Measurements from ENCODE around the gene IL1R1.

Gene IL1R1

DNA sequence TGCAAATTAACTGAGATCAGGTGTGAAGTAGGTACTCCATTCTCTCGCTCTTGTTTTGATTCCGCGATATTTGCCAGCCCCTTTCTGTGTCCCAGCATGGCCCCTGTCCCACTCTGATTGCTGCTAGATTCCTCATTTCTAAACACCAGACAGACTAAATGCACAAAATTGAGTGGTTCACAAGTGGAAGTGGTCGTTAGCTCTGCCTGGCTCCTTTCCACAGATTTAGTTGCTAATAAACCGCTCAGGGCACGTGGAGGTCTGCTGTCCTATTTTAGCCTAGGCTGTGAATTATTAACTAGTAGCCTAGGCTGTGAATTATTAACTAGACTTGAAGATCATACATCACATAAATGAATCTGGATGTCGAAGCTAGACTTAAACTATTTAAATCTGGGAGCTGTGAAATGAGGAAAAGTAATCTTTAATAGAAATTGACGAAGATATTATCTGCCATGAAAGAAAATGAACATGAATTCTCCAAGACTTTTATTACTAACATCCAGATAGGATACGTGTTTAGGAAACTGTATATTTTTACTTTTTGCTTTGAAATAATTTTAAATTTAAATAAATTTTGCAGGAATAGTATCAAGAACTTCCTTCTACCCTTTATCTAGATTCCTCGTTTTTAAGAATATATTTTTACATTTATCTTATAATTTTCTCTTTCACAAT, 48.0 kb downstream of the IL1R1 start:
- Histone ChIP-seq H4K8ac (ENCODE audit: low read depth, low read length) (no peak overlapping the region), H2BK120ac (ENCODE audit: low read depth, low read length) (no peak overlapping the region), H3K9me3 (replicated peaks in 1 of 2; ENCODE audit: control insufficient read depth in 2 of 2, insufficient read depth in 1 of 2, low read depth in 1 of 2, low read length in 2 of 2) (no peaks in the 10 kb centered on the region), H3K9ac (ENCODE audit: low read depth, low read length, poor library complexity) (no peak overlapping the region), H3K23ac (ENCODE audit: low read depth, low read length, poor library complexity) (no peak overlapping the region), H2AFZ (ENCODE audit: low read length) (no peak overlapping the region), H2BK12ac (ENCODE audit: low read length) (no peak overlapping the region), H3K14ac (ENCODE audit: low read length) (no peak overlapping the region), H3K4me3 (ENCODE audit: low read length in 2 of 2) (no peak overlapping the region), H2AK5ac (ENCODE audit: low read depth, low read length) (no peak overlapping the region), H3K27me3 (ENCODE audit: control insufficient read depth in 3 of 3, insufficient read depth in 3 of 3, low read depth in 1 of 3, low read length in 3 of 3) (peaks cover 0 to 17% (median 13%) of the 10 kb centered on the region in 3 experiments), H3K4me1 (ENCODE audit: control insufficient read depth in 2 of 2, insufficient read depth in 1 of 2, low read depth in 1 of 2, low read length in 2 of 2) (no peaks in the 10 kb centered on the region), H2BK15ac (ENCODE audit: low read length) (no peak overlapping the region), H3K36me3 (replicated peaks in 1 of 2; ENCODE audit: control insufficient read depth in 2 of 2, insufficient read depth in 2 of 2, low read length in 2 of 2) (no peaks in the 10 kb centered on the region), H3K18ac (ENCODE audit: low read length) (no peak overlapping the region), H3K27ac (replicated peaks; ENCODE audit: low read length) (no peak overlapping the region), H3K4ac (ENCODE audit: low read length) (no peak overlapping the region), H2BK5ac (ENCODE audit: low read length) (no peak overlapping the region), H3K4me2 (ENCODE audit: insufficient read depth, low read length, poor library complexity, severe bottlenecking) (no peak overlapping the region), H3K79me1 (ENCODE audit: low read depth, low read length) (peaks cover 1% of the 10 kb centered on the region), H4K91ac (ENCODE audit: low read depth, low read length, poor library complexity) (no peak overlapping the region)
- no CpG with 5 or more reads among the region's 10 CpGs for WGBS, 2 donors (ENCODE audit: extremely low coverage in 2 of 2, insufficient read length in 2 of 2, insufficient replicate concordance in 1 of 2)
- no peak for DNase-seq (ENCODE audit: low spot score)

DNA sequence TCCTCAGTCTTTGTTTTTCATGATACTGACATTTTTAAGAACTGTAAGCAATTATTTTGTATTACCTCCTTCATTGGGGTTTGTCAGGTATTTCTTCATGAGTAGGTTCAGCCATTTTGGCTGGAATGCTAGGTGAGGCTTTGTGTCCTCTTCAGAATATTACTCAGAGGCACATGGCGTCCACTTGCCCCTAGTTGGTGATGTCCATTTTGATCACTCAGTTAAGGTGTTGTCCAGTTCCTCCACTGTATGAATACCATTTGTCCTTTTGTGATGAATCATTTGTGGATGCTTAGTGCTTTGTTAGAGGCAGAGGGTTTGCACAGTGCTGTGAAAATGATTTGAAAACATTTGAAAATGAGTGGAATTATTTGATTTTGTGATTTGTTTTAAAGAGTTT, 49.0 kb downstream of the IL1R1 start:
- Histone ChIP-seq H3K27ac (replicated peaks; ENCODE audit: low read length) (no peak overlapping the region), H3K36me3 (replicated peaks in 1 of 2; ENCODE audit: control insufficient read depth in 2 of 2, insufficient read depth in 2 of 2, low read length in 2 of 2) (no peaks in the 10 kb centered on the region), H3K9me3 (replicated peaks in 1 of 2; ENCODE audit: control insufficient read depth in 2 of 2, insufficient read depth in 1 of 2, low read depth in 1 of 2, low read length in 2 of 2) (no peaks in the 10 kb centered on the region), H2BK120ac (ENCODE audit: low read depth, low read length) (no peak overlapping the region), H3K18ac (ENCODE audit: low read length) (no peak overlapping the region), H3K4me1 (ENCODE audit: control insufficient read depth in 2 of 2, insufficient read depth in 1 of 2, low read depth in 1 of 2, low read length in 2 of 2) (no peaks in the 10 kb centered on the region), H2AFZ (ENCODE audit: low read length) (no peak overlapping the region), H4K8ac (ENCODE audit: low read depth, low read length) (no peak overlapping the region), H2BK12ac (ENCODE audit: low read length) (no peak overlapping the region), H4K91ac (ENCODE audit: low read depth, low read length, poor library complexity) (no peak overlapping the region), H3K14ac (ENCODE audit: low read length) (no peak overlapping the region), H3K27me3 (ENCODE audit: control insufficient read depth in 3 of 3, insufficient read depth in 3 of 3, low read depth in 1 of 3, low read length in 3 of 3) (peaks cover 0 to 15% (median 13%) of the 10 kb centered on the region in 3 experiments), H3K4ac (ENCODE audit: low read length) (no peak overlapping the region), H3K79me1 (ENCODE audit: low read depth, low read length) (peaks cover 1% of the 10 kb centered on the region), H3K4me2 (ENCODE audit: insufficient read depth, low read length, poor library complexity, severe bottlenecking) (no peak overlapping the region), H2AK5ac (ENCODE audit: low read depth, low read length) (no peak overlapping the region), H3K4me3 (ENCODE audit: low read length in 2 of 2) (no peak overlapping the region), H3K9ac (ENCODE audit: low read depth, low read length, poor library complexity) (no peak overlapping the region), H2BK15ac (ENCODE audit: low read length) (no peak overlapping the region), H2BK5ac (ENCODE audit: low read length) (no peak overlapping the region), H3K23ac (ENCODE audit: low read depth, low read length, poor library complexity) (no peak overlapping the region)
- no peak for DNase-seq (ENCODE audit: low spot score)
- no CpG with 5 or more reads among the region's 1 CpG for WGBS, 2 donors (ENCODE audit: extremely low coverage in 2 of 2, insufficient read length in 2 of 2, insufficient replicate concordance in 1 of 2)

DNA sequence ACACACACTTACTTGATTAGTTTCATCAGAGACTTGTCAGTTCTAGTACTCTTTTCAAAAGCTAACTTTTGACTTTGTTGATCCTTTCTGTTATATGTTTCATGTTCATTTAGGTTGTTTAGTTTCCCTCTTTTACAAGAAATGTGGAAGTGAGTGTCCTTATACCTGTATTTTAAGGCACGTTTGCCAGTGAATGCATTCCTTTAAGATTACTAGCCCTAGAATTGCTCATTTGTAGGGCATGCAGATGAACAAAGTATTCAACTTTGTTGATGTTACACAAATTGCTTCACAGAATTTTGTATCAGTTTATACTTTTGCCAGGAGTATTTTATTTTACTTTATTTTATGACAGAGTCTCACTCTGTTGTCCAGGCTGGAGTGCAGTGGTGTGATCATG, 50.5 kb downstream of the IL1R1 start:
- no peak overlapping the region for H3K4ac ChIP-seq (ENCODE audit: low read length)
- no peak overlapping the region for H2BK5ac ChIP-seq (ENCODE audit: low read length)
- H3K79me1 ChIP-seq (ENCODE audit: low read depth, low read length) = no peaks in the 10 kb centered on the region
- H3K4me2 ChIP-seq (ENCODE audit: insufficient read depth, low read length, poor library complexity, severe bottlenecking) = no peak overlapping the region
- H3K27me3 ChIP-seq (ENCODE audit: control insufficient read depth in 3 of 3, insufficient read depth in 3 of 3, low read depth in 1 of 3, low read length in 3 of 3) = peaks cover 0 to 1% (median 0%) of the 10 kb centered on the region in 3 experiments
- DNase-seq (ENCODE audit: low spot score) = no peak
- H3K4me1 ChIP-seq (ENCODE audit: control insufficient read depth in 2 of 2, insufficient read depth in 1 of 2, low read depth in 1 of 2, low read length in 2 of 2) = peaks cover 0 to 2% of the 10 kb centered on the region in 2 donors
- no peak overlapping the region for H3K18ac ChIP-seq (ENCODE audit: low read length)
- H3K23ac ChIP-seq (ENCODE audit: low read depth, low read length, poor library complexity) = no peak overlapping the region
- H3K14ac ChIP-seq (ENCODE audit: low read length) = no peak overlapping the region
- H2BK12ac ChIP-seq (ENCODE audit: low read length) = no peak overlapping the region
- H2AK5ac ChIP-seq (ENCODE audit: low read depth, low read length) = no peak overlapping the region
- no peak overlapping the region for H2BK15ac ChIP-seq (ENCODE audit: low read length)
- H3K4me3 ChIP-seq (ENCODE audit: low read length in 2 of 2) = no peak overlapping the region
- no peak overlapping the region for H3K27ac ChIP-seq (replicated peaks; ENCODE audit: low read length)
- no peak overlapping the region for H2AFZ ChIP-seq (ENCODE audit: low read length)
- WGBS, 2 donors (ENCODE audit: extremely low coverage in 2 of 2, insufficient read length in 2 of 2, insufficient replicate concordance in 1 of 2) = no CpG with 5 or more reads among the region's 1 CpG
- H4K8ac ChIP-seq (ENCODE audit: low read depth, low read length) = no peak overlapping the region
- H3K9me3 ChIP-seq (replicated peaks in 1 of 2; ENCODE audit: control insufficient read depth in 2 of 2, insufficient read depth in 1 of 2, low read depth in 1 of 2, low read length in 2 of 2) = no peaks in the 10 kb centered on the region
- H3K9ac ChIP-seq (ENCODE audit: low read depth, low read length, poor library complexity) = no peak overlapping the region
- no peaks in the 10 kb centered on the region for H3K36me3 ChIP-seq (replicated peaks in 1 of 2; ENCODE audit: control insufficient read depth in 2 of 2, insufficient read depth in 2 of 2, low read length in 2 of 2)
- H4K91ac ChIP-seq (ENCODE audit: low read depth, low read length, poor library complexity) = no peak overlapping the region
- H2BK120ac ChIP-seq (ENCODE audit: low read depth, low read length) = no peak overlapping the region

DNA sequence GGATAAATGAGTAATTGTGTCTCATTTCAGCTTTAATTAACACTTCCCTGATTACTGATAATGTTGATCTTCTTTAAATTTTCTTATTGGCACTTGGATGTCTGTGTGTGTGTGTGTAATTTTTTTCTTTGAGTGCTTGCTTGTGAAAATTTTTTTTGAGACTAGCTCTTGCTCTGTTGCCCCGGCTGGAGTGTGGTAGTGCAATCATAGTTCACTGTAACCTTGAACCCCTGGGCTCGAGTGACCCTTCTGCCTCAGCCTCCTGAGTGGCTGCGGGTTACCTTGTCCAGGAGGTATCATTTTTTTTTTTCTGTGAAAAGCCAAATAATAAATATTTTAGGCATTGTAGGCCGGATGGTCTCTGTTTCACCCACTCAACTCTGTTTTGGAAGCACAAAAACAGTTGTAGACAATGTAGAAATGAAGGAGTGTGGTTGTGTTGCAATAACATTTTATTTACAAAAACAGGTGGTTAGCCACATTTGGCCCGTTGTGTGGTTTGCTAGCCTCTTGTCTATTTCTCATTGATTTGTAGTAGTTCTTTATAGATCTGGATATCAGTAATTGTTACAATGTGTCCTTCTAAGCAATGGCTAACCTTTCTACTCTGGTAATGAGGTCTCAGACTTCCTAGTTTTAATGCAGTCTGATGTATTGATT, 52.2 kb downstream of the IL1R1 start:
- Histone ChIP-seq H3K9me3 (replicated peaks in 1 of 2; ENCODE audit: control insufficient read depth in 2 of 2, insufficient read depth in 1 of 2, low read depth in 1 of 2, low read length in 2 of 2) (no peaks in the 10 kb centered on the region), H4K91ac (ENCODE audit: low read depth, low read length, poor library complexity) (no peak overlapping the region)
- no CpG with 5 or more reads among the region's 5 CpGs for WGBS, 2 donors (ENCODE audit: extremely low coverage in 2 of 2, insufficient read length in 2 of 2, insufficient replicate concordance in 1 of 2)

More for the DNA sequence above, 52.2 kb downstream of the IL1R1 start:
- H3K4me1 ChIP-seq (ENCODE audit: control insufficient read depth in 2 of 2, insufficient read depth in 1 of 2, low read depth in 1 of 2, low read length in 2 of 2) = peaks cover 0 to 2% of the 10 kb centered on the region in 2 donors
- H3K36me3 ChIP-seq (replicated peaks in 1 of 2; ENCODE audit: control insufficient read depth in 2 of 2, insufficient read depth in 2 of 2, low read length in 2 of 2) = no peaks in the 10 kb centered on the region
- no peak overlapping the region for H2AFZ ChIP-seq (ENCODE audit: low read length)
- no peak overlapping the region for H2BK120ac ChIP-seq (ENCODE audit: low read depth, low read length)
- no peaks in the 10 kb centered on the region for H3K79me1 ChIP-seq (ENCODE audit: low read depth, low read length)
- no peak overlapping the region for H2BK5ac ChIP-seq (ENCODE audit: low read length)
- no peak overlapping the region for H3K4me3 ChIP-seq (ENCODE audit: low read length in 2 of 2)
- no peak for DNase-seq (ENCODE audit: low spot score)
- no peak overlapping the region for H3K4ac ChIP-seq (ENCODE audit: low read length)
- H3K23ac ChIP-seq (ENCODE audit: low read depth, low read length, poor library complexity) = no peak overlapping the region
- no peak overlapping the region for H4K8ac ChIP-seq (ENCODE audit: low read depth, low read length)
- H2BK15ac ChIP-seq (ENCODE audit: low read length) = no peak overlapping the region
- H3K9ac ChIP-seq (ENCODE audit: low read depth, low read length, poor library complexity) = no peak overlapping the region
- H3K14ac ChIP-seq (ENCODE audit: low read length) = no peak overlapping the region
- no peak overlapping the region for H2AK5ac ChIP-seq (ENCODE audit: low read depth, low read length)
- H3K27me3 ChIP-seq (ENCODE audit: control insufficient read depth in 3 of 3, insufficient read depth in 3 of 3, low read depth in 1 of 3, low read length in 3 of 3) = peaks cover 0 to 1% (median 0%) of the 10 kb centered on the region in 3 experiments
- no peak overlapping the region for H3K27ac ChIP-seq (replicated peaks; ENCODE audit: low read length)
- H3K4me2 ChIP-seq (ENCODE audit: insufficient read depth, low read length, poor library complexity, severe bottlenecking) = no peak overlapping the region
- H3K18ac ChIP-seq (ENCODE audit: low read length) = no peak overlapping the region
- no peak overlapping the region for H2BK12ac ChIP-seq (ENCODE audit: low read length)
